D341Med (cell line): ENCODE measurements around the gene FOXP2.

Experiments
- DNase-seq: peaks from one replicate; pipeline ENCODE4 v3.0.0; 2012; ENCODE audit warnings: low spot score

Gene FOXP2

DNA sequence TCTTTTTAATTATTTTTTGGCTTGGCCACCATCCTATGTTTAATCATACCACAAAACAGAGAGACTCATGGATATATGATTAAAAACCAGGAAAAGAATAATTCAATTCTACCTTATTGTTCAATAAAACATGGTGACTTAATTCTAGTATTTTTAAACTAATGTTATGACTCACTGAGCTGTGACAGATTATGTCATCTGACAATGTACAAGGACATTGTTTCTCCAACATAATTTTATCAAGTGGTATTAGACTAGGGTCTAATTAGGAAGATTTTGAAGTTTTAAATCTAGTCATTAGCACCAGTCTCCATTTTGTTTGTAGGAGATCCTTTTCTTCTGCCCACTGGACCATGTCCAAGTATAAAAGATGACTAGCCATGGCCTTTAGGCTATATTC is 307.9 kb downstream of the FOXP2 start:
- no peak for DNase-seq

DNA sequence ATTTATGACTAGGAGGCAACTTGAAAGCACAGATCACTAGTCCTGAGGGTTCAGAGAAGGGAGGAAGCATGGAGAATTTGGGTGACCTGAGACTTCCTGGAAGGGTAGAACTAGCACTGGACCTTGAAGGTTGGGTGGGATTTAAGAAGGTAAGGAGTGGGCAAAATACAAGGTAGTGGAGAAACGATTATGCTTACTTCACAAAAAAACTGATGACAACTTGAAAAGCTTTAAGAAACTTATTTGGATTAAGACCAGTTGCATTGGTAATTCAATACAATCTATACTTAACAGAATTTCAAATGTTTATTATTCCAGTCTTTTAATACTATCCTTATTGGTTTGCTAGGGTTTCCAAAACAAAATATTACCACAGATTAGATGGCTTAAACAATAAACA is 308.7 kb downstream of the FOXP2 start:
- DNase-seq, result no peak

GRCh38 chr7:114740095-114740494 is 325.5 kb downstream of the FOXP2 start:
- no peak for DNase-seq

- no peak for DNase-seq
Measured at GRCh38 chr7:114740941-114741340, 326.3 kb downstream of the FOXP2 start.

GRCh38 chr7:114741911-114742310 is 327.3 kb downstream of the FOXP2 start:
- no peak for DNase-seq
